ENCODE results near the gene RPL10A. TPM values are rescaled to one million over a fixed set of nuclear protein-coding genes. Genes with fewer than 3 reads are reported as not detected.

RPL10A gene
- total and polyA plus RNA-seq, 2 of the 8 experiments (the other 6 are each of a cell fraction or from before 2014, with no cell fraction given), result 1,893 to 2,948 TPM

DNA sequence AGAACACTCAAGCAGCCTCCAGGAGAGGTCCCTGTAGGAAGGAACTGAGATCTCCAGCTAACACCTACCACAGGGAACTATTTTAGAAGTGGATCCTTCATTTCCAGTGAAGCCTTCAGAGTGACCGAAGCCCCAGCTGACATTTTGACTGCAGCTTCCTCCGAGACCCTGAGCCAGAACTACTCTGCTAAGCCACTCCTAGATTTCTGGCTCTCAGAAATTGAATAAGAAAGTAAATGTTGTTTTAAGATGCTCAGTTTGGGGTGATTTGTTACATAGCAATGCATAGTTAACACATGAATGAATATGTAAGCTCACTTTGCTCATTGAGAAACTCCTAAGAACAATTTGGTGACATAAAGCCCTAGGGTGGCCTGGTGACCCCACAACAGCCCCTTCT, 39.0 kb downstream of the RPL10A start:
- POLR2A ChIA-PET (ENCODE audit: partially characterized antibody), result interaction anchor here (0.6 to 37.6 kb wide), 3 partner anchors 10 to 447 kb away, joined by 3 to 1319 read pairs (median 54); partner anchors contain the start of genes RPL10A and TEAD3
- H3K4ac ChIP-seq (replicated peaks; ENCODE audit: insufficient read length, low read depth, low read length), result no peak overlapping the region
- H2BK120ac ChIP-seq (replicated peaks; ENCODE audit: low read depth, low read length), result no peak overlapping the region
- no peak overlapping the region for H3K18ac ChIP-seq (ENCODE audit: extremely low read depth, low read length)
- no peak overlapping the region for H2BK15ac ChIP-seq (ENCODE audit: low read length)
- no peak overlapping the region for H2BK12ac ChIP-seq (ENCODE audit: low read depth, low read length)
- H3K23me2 ChIP-seq (ENCODE audit: low read depth, low read length), result no peaks in the 10 kb centered on the region; the same call in 1 of the 2 replicates
- FAIRE-seq, result no peak
- no peak overlapping the region for H2BK20ac ChIP-seq (ENCODE audit: low read length)
- H3K14ac ChIP-seq (ENCODE audit: insufficient read length), result no peak overlapping the region
- H3K23ac ChIP-seq (ENCODE audit: insufficient read length), result no peak overlapping the region
- no peak overlapping the region for H3K9ac ChIP-seq (replicated peaks in 1 of 4; ENCODE audit: extremely low read depth in 1 of 4, low read depth in 3 of 4, low read length in 3 of 4)
- H3K4me3 ChIP-seq (ENCODE audit: extremely low read depth in 1 of 4, insufficient read depth in 2 of 4, low read depth in 3 of 4, low read length in 4 of 4), result no peak overlapping the region
- H4K5ac ChIP-seq (ENCODE audit: insufficient read length, low read depth, low read length), result no peak overlapping the region
- H2AFZ ChIP-seq (ENCODE audit: low read length), result no peak overlapping the region
- no peak overlapping the region for H4K8ac ChIP-seq (ENCODE audit: extremely low read depth, insufficient read depth, low read length)
- H2BK5ac ChIP-seq (ENCODE audit: low read depth, low read length), result no peak overlapping the region
- no peak overlapping the region for H3K56ac ChIP-seq (replicated peaks; ENCODE audit: insufficient read length, low read depth, low read length)
- no peak for TF ChIP-seq POU5F1 (IDR thresholded peaks at IDR 0.05; ENCODE audit: low read depth, low read length)
- TF ChIP-seq, protein P1, sequence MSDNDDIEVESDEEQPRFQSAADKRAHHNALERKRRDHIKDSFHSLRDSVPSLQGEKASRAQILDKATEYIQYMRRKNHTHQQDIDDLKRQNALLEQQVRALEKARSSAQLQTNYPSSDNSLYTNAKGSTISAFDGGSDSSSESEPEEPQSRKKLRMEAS (IDR thresholded peaks at IDR 0.05), result no peak
- TF ChIP-seq, protein P2, sequence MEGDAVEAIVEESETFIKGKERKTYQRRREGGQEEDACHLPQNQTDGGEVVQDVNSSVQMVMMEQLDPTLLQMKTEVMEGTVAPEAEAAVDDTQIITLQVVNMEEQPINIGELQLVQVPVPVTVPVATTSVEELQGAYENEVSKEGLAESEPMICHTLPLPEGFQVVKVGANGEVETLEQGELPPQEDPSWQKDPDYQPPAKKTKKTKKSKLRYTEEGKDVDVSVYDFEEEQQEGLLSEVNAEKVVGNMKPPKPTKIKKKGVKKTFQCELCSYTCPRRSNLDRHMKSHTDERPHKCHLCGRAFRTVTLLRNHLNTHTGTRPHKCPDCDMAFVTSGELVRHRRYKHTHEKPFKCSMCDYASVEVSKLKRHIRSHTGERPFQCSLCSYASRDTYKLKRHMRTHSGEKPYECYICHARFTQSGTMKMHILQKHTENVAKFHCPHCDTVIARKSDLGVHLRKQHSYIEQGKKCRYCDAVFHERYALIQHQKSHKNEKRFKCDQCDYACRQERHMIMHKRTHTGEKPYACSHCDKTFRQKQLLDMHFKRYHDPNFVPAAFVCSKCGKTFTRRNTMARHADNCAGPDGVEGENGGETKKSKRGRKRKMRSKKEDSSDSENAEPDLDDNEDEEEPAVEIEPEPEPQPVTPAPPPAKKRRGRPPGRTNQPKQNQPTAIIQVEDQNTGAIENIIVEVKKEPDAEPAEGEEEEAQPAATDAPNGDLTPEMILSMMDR (IDR thresholded peaks at IDR 0.05; ENCODE audit: control extremely low read depth in 1 of 3, insufficient read depth in 1 of 3, low read depth in 1 of 3, low read length in 3 of 3), result no peak
- CTCF ChIA-PET (ENCODE audit: partially characterized antibody), result interaction anchor here (0.6 to 6.6 kb wide), 8 partner anchors 9 to 229 kb away, joined by 3 to 45 read pairs (median 3); no protein-coding TSS in a partner anchor
- H2AK5ac ChIP-seq (ENCODE audit: low read depth, low read length), result no peak overlapping the region
- H3K79me2 ChIP-seq (ENCODE audit: control insufficient read depth in 1 of 2, insufficient read depth in 2 of 2, low read length in 2 of 2), result no peaks in the 10 kb centered on the region
- H3K79me1 ChIP-seq (ENCODE audit: low read depth, low read length), result no peaks in the 10 kb centered on the region
- peaks cover 6 to 33% (median 19%) of the 10 kb centered on the region in 4 experiments for H3K4me1 ChIP-seq (replicated peaks in 1 of 4; ENCODE audit: control insufficient read depth in 3 of 4, insufficient read depth in 4 of 4, low read length in 3 of 4)
- peaks cover 0 to 17% (median 6%) of the 10 kb centered on the region in 4 experiments; a peak in 5 of 7 replicates for H3K27me3 ChIP-seq (replicated peaks in 1 of 4; ENCODE audit: control insufficient read depth in 3 of 4, extremely low read depth in 1 of 4, insufficient read depth in 3 of 4, low read length in 3 of 4)
- no peaks in the 10 kb centered on the region for H3K9me3 ChIP-seq (ENCODE audit: insufficient read depth in 2 of 2, low read depth in 1 of 2, low read length in 1 of 2)
- H3K27ac ChIP-seq (ENCODE audit: low read depth, low read length), result no peak overlapping the region
- DNase-seq (ENCODE audit: low read depth in 1 of 2, low spot score in 2 of 2), result no peak
- H3K4me2 ChIP-seq (ENCODE audit: insufficient read depth in 1 of 2, low read depth in 2 of 2, low read length in 2 of 2), result no peak overlapping the region
- WGBS, 2 experiments (ENCODE audit: extremely low coverage in 1 of 2, insufficient coverage in 1 of 2, insufficient read length in 1 of 2, insufficient replicate concordance in 2 of 2, low coverage in 1 of 2, low lambda C conversion rate in 2 of 2, missing lambda C conversion rate in 1 of 2), result 86% methylated on average over 2 of the region's 2 CpGs; no CpG with 5 or more reads in 1 of the 2 experiments
- no peaks in the 10 kb centered on the region for H4K20me1 ChIP-seq (replicated peaks in 1 of 2; ENCODE audit: control insufficient read depth in 1 of 2, insufficient read depth in 2 of 2, low read length in 2 of 2)
- no peak overlapping the region for H4K91ac ChIP-seq (replicated peaks; ENCODE audit: insufficient read length, low read length)
- H3K36me3 ChIP-seq (ENCODE audit: control insufficient read depth in 2 of 4, insufficient read depth in 4 of 4, low read length in 3 of 4), result no peaks in the 10 kb centered on the region

Measured in H1 (cell line).